HepG2 (cell line): Measurements from ENCODE around the gene RREB1. TPM values are rescaled to one million over a fixed set of nuclear protein-coding genes. Genes with fewer than 3 reads are reported as not detected.

Experiments used
- AGO1 ChIP-seq: fragments of 200-400 bp; formaldehyde crosslinking; IDR thresholded peaks from 2 replicates; pipeline ENCODE4 v1.6.1; 2017; ENCODE audit warnings: mild to moderate bottlenecking, low read depth, low read length, moderate library complexity; ENCODE audit not compliant: poor library complexity, severe bottlenecking
- CREM ChIP-seq, 2 experiments: sonication (generic) in 1 of 2; formaldehyde crosslinking in 1 of 2; IDR thresholded peaks; 2 replicates each; pipeline versions ENCODE4 v1.4.0 to v1.6.1; 2016 to 2020; ENCODE audit warnings: antibody characterized with exemption in 1 of 2, mild to moderate bottlenecking in 1 of 2, missing genetic modification reagents in 1 of 2
- DR1 ChIP-seq: sonication (generic); formaldehyde crosslinking; IDR thresholded peaks from 2 replicates; pipeline ENCODE4 v1.8.0; 2021; ENCODE audit warnings: mild to moderate bottlenecking, missing genetic modification reagents, inconsistent platforms
- ETS1 ChIP-seq: sonication (generic); formaldehyde crosslinking; IDR thresholded peaks from 2 replicates; pipeline ENCODE4 v1.4.0; 2020; ENCODE audit warnings: missing genetic modification reagents
- GPN1 ChIP-seq: sonication (generic); formaldehyde crosslinking; IDR thresholded peaks from 2 replicates; pipeline ENCODE4 v1.5.1; 2020; ENCODE audit warnings: missing genetic modification reagents, borderline replicate concordance
- IKZF1 ChIP-seq: fragments of 450-650 bp; IDR thresholded peaks from 2 replicates; pipeline ENCODE4 v1.7.1; 2016
- NR2C2 ChIP-seq: sonication (generic); formaldehyde crosslinking; IDR thresholded peaks from 2 replicates; pipeline ENCODE4 v1.4.0; 2020; ENCODE audit warnings: missing genetic modification reagents, mild to moderate bottlenecking, moderate library complexity, borderline replicate concordance
- RARG ChIP-seq: sonication (generic); formaldehyde crosslinking; IDR thresholded peaks from 2 replicates; pipeline ENCODE4 v1.4.0; 2020; ENCODE audit warnings: low read depth, mild to moderate bottlenecking, missing genetic modification reagents
- TBP ChIP-seq: sonication (generic); formaldehyde crosslinking; IDR thresholded peaks from 2 replicates; pipeline ENCODE4 v1.5.0; 2020; ENCODE audit warnings: missing genetic modification reagents
- TGIF2 ChIP-seq: IDR thresholded peaks from 2 replicates; pipeline ENCODE4 v1.6.1; 2016; ENCODE audit warnings: control low read depth, missing compliant biosample characterization
- ZBTB33 ChIP-seq: sonication (generic); formaldehyde crosslinking; IDR thresholded peaks from 2 replicates; pipeline ENCODE4 v1.4.0; 2020; ENCODE audit warnings: missing genetic modification reagents
- ZBTB44 ChIP-seq: sonication (generic); formaldehyde crosslinking; IDR thresholded peaks from 2 replicates; pipeline ENCODE4 v1.4.0; 2020; ENCODE audit warnings: missing genetic modification reagents
- ZFP62 ChIP-seq: sonication (generic); formaldehyde crosslinking; IDR thresholded peaks from 2 replicates; pipeline ENCODE4 v1.4.0; 2020; ENCODE audit warnings: missing genetic modification reagents
- ZFX ChIP-seq: sonication (generic); formaldehyde crosslinking; IDR thresholded peaks from 2 replicates; pipeline ENCODE4 v1.4.0; 2020; ENCODE audit warnings: mild to moderate bottlenecking, low read depth, missing genetic modification reagents, moderate library complexity
- ZHX1 ChIP-seq: sonication (generic); formaldehyde crosslinking; IDR thresholded peaks from 2 replicates; pipeline ENCODE4 v1.8.1; 2022; ENCODE audit warnings: low read depth, mild to moderate bottlenecking, missing genetic modification reagents
- ZNF263 ChIP-seq: sonication (generic); formaldehyde crosslinking; IDR thresholded peaks from 2 replicates; pipeline ENCODE4 v1.4.0; 2020; ENCODE audit warnings: missing genetic modification reagents
- ZNF34 ChIP-seq: sonication (generic); formaldehyde crosslinking; IDR thresholded peaks from 2 replicates; pipeline ENCODE4 v1.4.0; 2020; ENCODE audit warnings: mild to moderate bottlenecking, missing genetic modification reagents, borderline replicate concordance
- ZNF350 ChIP-seq: sonication (generic); formaldehyde crosslinking; IDR thresholded peaks from 2 replicates; pipeline ENCODE4 v1.4.0; 2020; ENCODE audit warnings: mild to moderate bottlenecking, low read depth, missing genetic modification reagents, borderline replicate concordance
- ZNF484 ChIP-seq: sonication (generic); formaldehyde crosslinking; IDR thresholded peaks from 2 replicates; pipeline ENCODE4 v1.5.1; 2020; ENCODE audit warnings: mild to moderate bottlenecking, low read depth, missing genetic modification reagents, borderline replicate concordance
- ZNF510 ChIP-seq: sonication (generic); formaldehyde crosslinking; IDR thresholded peaks from 2 replicates; pipeline ENCODE4 v1.4.0; 2020; ENCODE audit warnings: low read depth, mild to moderate bottlenecking, missing genetic modification reagents
- ZNF691 ChIP-seq: sonication (generic); formaldehyde crosslinking; IDR thresholded peaks from 2 replicates; pipeline ENCODE4 v1.4.0; 2020; ENCODE audit warnings: missing genetic modification reagents, low read depth, mild to moderate bottlenecking, borderline replicate concordance
- ZNF782 ChIP-seq: sonication (generic); formaldehyde crosslinking; IDR thresholded peaks from 2 replicates; pipeline ENCODE4 v1.4.0; 2020; ENCODE audit warnings: missing genetic modification reagents, mild to moderate bottlenecking, borderline replicate concordance
- ZNF878 ChIP-seq: sonication (generic); formaldehyde crosslinking; IDR thresholded peaks from 2 replicates; pipeline ENCODE4 v1.8.1; 2023; ENCODE audit warnings: mild to moderate bottlenecking, missing genetic modification reagents, moderate library complexity
- polyA plus RNA-seq, 8 experiments: library from polyadenylated mRNA; depleted of rRNA in 3 of 8; stranded (reverse) in 7 of 8; unstranded in 1 of 8; fragments of >200 nt; fragmentation: Illumina TruSeq in 4 of 8; extraction: Trizol in 4 of 8; gene quantifications; 2 replicates each; pipeline versions ENCODE4 v1.2.1 to v1.2.3, GENCODE V29; 2011 to 2016; ENCODE audit warnings: low read depth in 4 of 8, missing spikeins in 1 of 8, mixed read lengths in 1 of 8; ENCODE audit not compliant: insufficient read depth in 1 of 8
- total RNA-seq, 5 experiments: library from RNA; depleted of rRNA; stranded (reverse); fragments of >200 nt; fragmentation: Illumina TruSeq; extraction: Trizol; gene quantifications; 2 replicates each; pipeline ENCODE4 v1.2.3, GENCODE V29; 2016; ENCODE audit warnings: low read depth in 1 of 5

RREB1 gene
- total and polyA plus RNA-seq, 2 of the 13 experiments (the other 11 are each of a cell fraction or from before 2014, with no cell fraction given) = 6.1 to 23.2 TPM

- TF ChIP-seq ETS1 (no peak), ZNF782 (CRISPR knock-in tag) (no peak), ZNF484 (no peak), DR1 (no peak), AGO1 (no peak), ZBTB44 (CRISPR knock-in tag) (no peak), CREM (IDR thresholded peaks at IDR 0.05) (peak; percentile 64; the same call in 1 of the 2 replicates), CREM (CRISPR knock-in tag; IDR thresholded peaks at IDR 0.05) (no peak), ZNF34 (CRISPR knock-in tag) (no peak), ZBTB33 (CRISPR knock-in tag) (no peak), TGIF2 (CRISPR knock-in tag) (no peak), IKZF1 (no peak), ZFX (peak; percentile 70), ZFP62 (no peak), ZNF691 (no peak; the same call in 1 of the 2 replicates), RARG (CRISPR knock-in tag) (no peak), TBP (CRISPR knock-in tag) (no peak), ZNF510 (no peak), ZNF350 (CRISPR knock-in tag) (no peak), ZHX1 (CRISPR knock-in tag) (no peak), NR2C2 (CRISPR knock-in tag) (peak; percentile 39; the same call in 1 of the 2 replicates), ZNF878 (CRISPR knock-in tag) (no peak), GPN1 (CRISPR knock-in tag) (no peak), ZNF263 (no peak)
Measured at GRCh38 chr6:7138921-7139358, 31.2 kb downstream of the RREB1 start (continued).
